Prostate gland (tissue), 2 donors: ENCODE data around the gene SELENOP. TPM values are rescaled to one million over a fixed set of nuclear protein-coding genes. Genes with fewer than 3 reads are reported as not detected.

Source experiments
- DNase-seq: peaks from one replicate; pipeline ENCODE4 v3.0.0-alpha.2; 2019; ENCODE audit warnings: low spot score
- H3K27ac ChIP-seq, 2 donors: fragments of 200-600 bp; sonication (generic); 2 replicates each; pipeline ENCODE4 v1.5.1; 2017 to 2019
- H3K27me3 ChIP-seq: fragments of 200-600 bp; sonication (generic); replicated peaks from 2 replicates; pipeline ENCODE4 v1.5.1; 2019; ENCODE audit not compliant: insufficient read depth
- H3K36me3 ChIP-seq, 2 donors: fragments of 200-600 bp; sonication (generic); 1 replicate in 1 of 2; 2 replicates in 1 of 2; pipeline versions ENCODE4 v1.5.1 to v1.8.1; 2017 to 2019
- H3K4me1 ChIP-seq: fragments of 200-600 bp; sonication (generic); replicated peaks from 2 replicates; pipeline ENCODE4 v1.5.1; 2019
- H3K4me3 ChIP-seq, 2 donors: fragments of 200-600 bp; sonication (generic); 2 replicates each; pipeline ENCODE4 v1.5.1; 2017 to 2019
- H3K9me3 ChIP-seq: fragments of 200-600 bp; sonication (generic); 2 replicates; pipeline ENCODE4 v1.5.1; 2017
- CTCF ChIP-seq, 4 experiments: fragments of 200-600 bp in 2 of 4; fragments of 450-650 bp in 2 of 4; sonication (generic) in 2 of 4; IDR thresholded peaks; 1 replicate in 3 of 4; 2 replicates in 1 of 4; pipeline ENCODE4 v1.5.1; 2016 to 2019; ENCODE audit warnings: antibody characterized with exemption in 4 of 4, mild to moderate bottlenecking in 2 of 4, moderate library complexity in 2 of 4
- POLR2A ChIP-seq: fragments of 450-650 bp; IDR thresholded peaks from one replicate; pipeline ENCODE4 v1.6.1; 2016; ENCODE audit warnings: antibody characterized with exemption, mild to moderate bottlenecking
- POLR2AphosphoS5 ChIP-seq: sonication (generic); formaldehyde crosslinking; IDR thresholded peaks from one replicate; pipeline ENCODE4 v1.6.1; 2017; ENCODE audit warnings: antibody characterized with exemption
- WGBS: methylation state at CpG from one replicate; pipeline ENCODE4 v1.1.5; 2018; 5-methylcytosine and 5-hydroxymethylcytosine counted together
- intact Hi-C: fragments of 100-400 bp; cut with DNase I; formaldehyde crosslinking; loops from one replicate; pipeline ENCODE4 v1.14.2; 2022
- total RNA-seq, 2 donors: library from RNA; depleted of rRNA; stranded (reverse); fragments of >200 nt; gene quantifications; one replicate each; pipeline ENCODE4 v1.1.0, GENCODE V29; 2016

The SELENOP gene
- total RNA-seq, 2 donors from 2014 or later, result 228 to 503 TPM

GRCh38 chr5:42806004-42806700 is 5.5 kb downstream of the SELENOP start:
- Histone ChIP-seq H3K9me3 (no peaks in the 10 kb centered on the region), H3K27ac (no peak overlapping the region), H3K27me3 (no peaks in the 10 kb centered on the region), H3K4me3 (no peak overlapping the region), H3K4me1 (peaks cover 7% of the 10 kb centered on the region), H3K36me3 (no peaks in the 10 kb centered on the region)
- WGBS, result 81% methylated on average over 2 of the region's 2 CpGs
- TF ChIP-seq POLR2AphosphoS5, result no peak
- DNase-seq, result no peak
- intact Hi-C loops, result no loop called here

DNA sequence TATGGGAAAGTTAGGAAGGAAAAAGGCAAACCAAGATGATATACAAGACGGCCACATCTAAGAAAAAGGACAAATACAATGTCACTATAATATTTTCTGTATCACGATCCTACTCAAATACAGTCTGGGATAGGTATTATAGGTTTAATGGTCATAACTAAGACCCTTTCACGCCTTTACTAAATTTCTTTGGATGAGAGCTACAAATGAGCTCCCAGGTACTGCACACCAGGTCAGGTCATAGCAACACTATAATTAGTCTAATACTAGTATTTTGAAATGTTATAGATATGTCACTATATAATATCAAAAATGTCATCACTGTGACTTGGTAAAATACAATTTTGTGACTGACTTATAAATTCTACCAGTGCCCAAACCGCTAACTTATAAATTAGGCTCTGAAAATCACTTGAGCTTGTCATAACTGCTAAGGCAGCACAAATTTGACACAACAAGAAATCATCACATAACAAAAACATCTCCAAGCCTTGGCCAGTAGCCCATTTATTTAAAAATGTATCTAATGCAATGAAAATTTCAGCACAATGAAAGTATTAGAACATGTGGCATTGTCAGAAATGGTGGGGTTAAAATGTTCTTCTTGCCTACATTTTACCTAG is 6.9 kb downstream of the SELENOP start:
- H3K27ac ChIP-seq, result no peak overlapping the region
- H3K9me3 ChIP-seq, result no peaks in the 10 kb centered on the region
- TF ChIP-seq POLR2A, result no peak
- TF ChIP-seq CTCF (IDR thresholded peaks at IDR 0.05), result no peak
- H3K36me3 ChIP-seq, result no peaks in the 10 kb centered on the region
- peaks cover 7% of the 10 kb centered on the region for H3K4me1 ChIP-seq
- H3K4me3 ChIP-seq, result no peak overlapping the region
- intact Hi-C loops, result no loop called here
- no peaks in the 10 kb centered on the region for H3K27me3 ChIP-seq
- WGBS, result 98% methylated on average over 4 of the region's 4 CpGs
- no peak for DNase-seq

DNA sequence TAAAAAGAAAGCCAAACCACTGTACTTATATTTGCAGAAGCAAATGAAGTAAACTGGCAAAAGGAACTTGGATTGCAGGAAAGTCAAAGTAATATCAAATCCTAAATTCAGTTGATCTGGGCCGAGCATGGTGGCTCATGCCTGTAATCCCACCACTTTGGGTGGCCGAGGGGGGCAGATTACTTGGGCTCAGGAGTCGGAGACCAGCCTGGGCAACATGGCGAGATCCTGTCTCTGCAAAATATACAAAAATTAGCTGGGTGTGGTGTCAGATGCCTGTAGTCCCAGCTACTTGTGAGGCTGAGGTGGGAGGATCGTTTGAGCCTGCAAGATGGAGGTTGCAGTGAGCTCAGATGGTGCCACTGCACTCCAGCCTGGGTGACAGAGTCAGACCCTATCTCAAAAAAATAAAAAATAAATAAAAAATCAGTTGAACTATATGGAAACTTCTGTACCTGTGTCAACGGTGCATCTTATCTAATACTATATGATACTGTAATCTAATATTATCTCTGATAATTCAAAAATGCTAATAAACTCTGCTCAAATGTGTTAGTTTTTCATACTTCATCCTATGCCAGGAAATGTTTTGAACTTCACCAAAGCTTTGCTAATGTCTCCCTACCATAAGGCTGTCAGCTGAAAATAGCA is 10.1 kb downstream of the SELENOP start:
- H3K4me3 ChIP-seq, result no peak overlapping the region
- no peaks in the 10 kb centered on the region for H3K36me3 ChIP-seq
- intact Hi-C loops, result no loop called here
- H3K27me3 ChIP-seq, result no peaks in the 10 kb centered on the region
- 96% methylated on average over 6 of the region's 6 CpGs for WGBS
- no peak for DNase-seq
- H3K9me3 ChIP-seq, result no peaks in the 10 kb centered on the region
- TF ChIP-seq CTCF (IDR thresholded peaks at IDR 0.05) (no peak), POLR2AphosphoS5 (no peak), POLR2A (no peak)
- no peak overlapping the region for H3K27ac ChIP-seq
- no peaks in the 10 kb centered on the region for H3K4me1 ChIP-seq

DNA sequence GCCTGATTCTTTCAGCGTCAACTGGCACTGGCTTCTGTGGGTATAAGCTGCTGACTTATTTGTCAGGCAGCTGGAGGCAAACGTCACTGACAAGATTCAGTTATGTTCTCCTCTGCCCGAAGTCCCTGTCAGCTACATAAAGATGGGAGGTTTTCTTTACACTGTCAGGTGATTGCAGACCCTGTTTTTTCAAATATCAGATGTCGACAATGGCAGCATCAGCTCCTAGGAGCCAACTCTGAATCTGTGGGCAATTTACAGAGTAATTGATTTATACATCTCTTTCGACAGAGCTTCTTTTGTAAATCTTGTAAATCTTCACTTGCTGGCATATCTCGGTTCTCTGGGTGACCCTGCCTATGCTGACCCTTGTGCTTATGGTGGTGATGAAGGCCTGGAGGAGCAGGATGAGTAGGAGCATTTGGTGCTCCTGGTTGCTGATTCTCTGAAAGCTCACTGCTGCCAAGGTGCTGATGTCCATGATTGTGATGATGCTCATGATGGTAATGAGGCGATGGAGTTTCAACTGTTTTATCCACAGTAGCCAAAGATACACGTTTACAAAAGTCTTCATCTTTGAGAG is 10.9 kb downstream of the SELENOP start:
- H3K36me3 ChIP-seq, result no peaks in the 10 kb centered on the region
- intact Hi-C loops, result no loop called here

More for the DNA sequence above, 10.9 kb downstream of the SELENOP start:
- H3K4me1 ChIP-seq, result no peaks in the 10 kb centered on the region
- WGBS, result 78% methylated on average over 8 of the region's 8 CpGs
- TF ChIP-seq POLR2A (no peak), POLR2AphosphoS5 (no peak), CTCF (IDR thresholded peaks at IDR 0.05) (no peak)
- H3K9me3 ChIP-seq, result no peaks in the 10 kb centered on the region
- no peak overlapping the region for H3K4me3 ChIP-seq
- no peak overlapping the region for H3K27ac ChIP-seq
- DNase-seq, result no peak
- no peaks in the 10 kb centered on the region for H3K27me3 ChIP-seq
